Measurements from ENCODE around the gene UNC13C.
"Not testable (repeated sequence)": the region's sequence is repeated elsewhere in the genome, so short reads cannot be mapped to it uniquely, and the experiment has no call there.

Gene UNC13C

GRCh38 chr15:53978253-53978906 lies at the start of gene UNC13C:
TSS of gene UNC13C (plus strand) at chr15:53978441. CDS start at chr15:54012904, 34,463 bp downstream.
- DNase-seq (ENCODE audit: low read depth) = no peak

GRCh38 chr15:53936137-53936536 lies 42.1 kb upstream of the UNC13C start:
- DNase-seq (ENCODE audit: low read depth) = no peak

GRCh38 chr15:53937632-53938031 lies 40.6 kb upstream of the UNC13C start:
- DNase-seq (ENCODE audit: low read depth) = not testable (repeated sequence)

- DNase-seq (ENCODE audit: low read depth) = no peak
Observed at GRCh38 chr15:53950572-53950971, 27.7 kb upstream of the UNC13C start.

- DNase-seq (ENCODE audit: low read depth) = no peak
Observed at GRCh38 chr15:53955396-53955795, 22.8 kb upstream of the UNC13C start.

GRCh38 chr15:53962646-53963561 lies 15.3 kb upstream of the UNC13C start:
- DNase-seq (ENCODE audit: low read depth) = no peak

- DNase-seq (ENCODE audit: low read depth) = no peak
Observed at GRCh38 chr15:53963801-53964200, 14.4 kb upstream of the UNC13C start.

GRCh38 chr15:53974121-53974520 lies 4.1 kb upstream of the UNC13C start:
- no peak for DNase-seq (ENCODE audit: low read depth)

GRCh38 chr15:53974813-53975212 lies 3.4 kb upstream of the UNC13C start:
- DNase-seq (ENCODE audit: low read depth) = no peak

GRCh38 chr15:53976844-53977392 lies 1.3 kb upstream of the UNC13C start:
- no peak for DNase-seq (ENCODE audit: low read depth)

- DNase-seq (ENCODE audit: low read depth) = no peak
Observed at GRCh38 chr15:53979051-53979788, 979 bp downstream of the UNC13C start.

GRCh38 chr15:53980021-53980420 lies 1.8 kb downstream of the UNC13C start:
- DNase-seq (ENCODE audit: low read depth) = no peak

- no peak for DNase-seq (ENCODE audit: low read depth)
Observed at GRCh38 chr15:53982071-53982680, 3.9 kb downstream of the UNC13C start.

GRCh38 chr15:53982876-53983275 lies 4.6 kb downstream of the UNC13C start:
- no peak for DNase-seq (ENCODE audit: low read depth)

- DNase-seq (ENCODE audit: low read depth) = no peak
Observed at GRCh38 chr15:53984221-53984620, 6.0 kb downstream of the UNC13C start.

GRCh38 chr15:53985562-53985961 lies 7.3 kb downstream of the UNC13C start:
- no peak for DNase-seq (ENCODE audit: low read depth)

- no peak for DNase-seq (ENCODE audit: low read depth)
Observed at GRCh38 chr15:53987480-53987879, 9.2 kb downstream of the UNC13C start.

GRCh38 chr15:54007256-54007655 lies 29.0 kb downstream of the UNC13C start:
- no peak for DNase-seq (ENCODE audit: low read depth)

- no peak for DNase-seq (ENCODE audit: low read depth)
Observed at GRCh38 chr15:54011656-54012055, 33.4 kb downstream of the UNC13C start.

- no peak for DNase-seq (ENCODE audit: low read depth)
Observed at GRCh38 chr15:54014067-54014655, 35.9 kb downstream of the UNC13C start.

- DNase-seq (ENCODE audit: low read depth) = no peak
Observed at GRCh38 chr15:54017251-54017650, 39.0 kb downstream of the UNC13C start.
